Activated T-helper 2 cell treated with anti-CD3 and anti-CD28 coated beads, Interferon-gamma antibody, Interleukin-2, Interleukin-4, amounts not matched to agents 10 μg/mL and 5 μg/mL and 100 μg/mL, durations not matched to agents 14 hours and 24 hours and 36 hours (primary cell): Measurements from ENCODE around the gene SLC46A3. TPM values are rescaled to one million over a fixed set of nuclear protein-coding genes. Genes with fewer than 3 reads are reported as not detected.
A peak's percentile ranks its signal among the peaks of the same experiment; 100 is the strongest.

Source experiments
- DNase-seq: peaks from one replicate; pipeline ENCODE4 v3.0.0; 2021; ENCODE audit warnings: low spot score
- H3K27ac Mint-ChIP-seq: one replicate; pipeline ENCODE4 v1.8.0; 2021; ENCODE audit warnings: mixed read lengths
- H3K27me3 Mint-ChIP-seq: one replicate; pipeline ENCODE4 v1.8.0; 2021; ENCODE audit warnings: low read depth, mixed read lengths
- H3K36me3 Mint-ChIP-seq: one replicate; pipeline ENCODE4 v1.8.0; 2021; ENCODE audit warnings: low read depth, mixed read lengths
- H3K4me1 Mint-ChIP-seq: one replicate; pipeline ENCODE4 v1.8.0; 2021; ENCODE audit warnings: low read depth, mixed read lengths
- H3K4me3 Mint-ChIP-seq: one replicate; pipeline ENCODE4 v1.8.0; 2021; ENCODE audit warnings: low read depth, mild to moderate bottlenecking, moderate library complexity, mixed read lengths
- H3K9me3 Mint-ChIP-seq: one replicate; pipeline ENCODE4 v1.8.0; 2021; ENCODE audit warnings: mixed read lengths
- intact Hi-C: fragments of 100-400 bp; cut with micrococcal nuclease; formaldehyde crosslinking; loops from one replicate; pipeline ENCODE4 v1.15.1; 2023
- total RNA-seq: library from RNA; stranded (reverse); gene quantifications from 2 replicates; pipeline ENCODE4 v1.2.3, GENCODE V29; 2022

The SLC46A3 gene
- total RNA-seq, 1 donor from 2014 or later: 3.1 TPM

- Mint-ChIP-seq H3K9me3 (no peaks in the 10 kb centered on the region), H3K27me3 (peaks cover 14% of the 10 kb centered on the region), H3K36me3 (no peaks in the 10 kb centered on the region), H3K27ac (no peak overlapping the region), H3K4me3 (no peak overlapping the region), H3K4me1 (peaks cover 6% of the 10 kb centered on the region)
- intact Hi-C loops: no loop called here
- no peak for DNase-seq
Measured at GRCh38 chr13:28723806-28724205, 5.0 kb upstream of the SLC46A3 start.

GRCh38 chr13:28719227-28720055 lies 671 bp upstream of the SLC46A3 start:
- Mint-ChIP-seq H3K36me3 (peaks cover 10% of the 10 kb centered on the region), H3K4me3 (peak overlapping the region; percentile 92), H3K9me3 (no peaks in the 10 kb centered on the region), H3K27ac (peak overlapping the region; percentile 23), H3K27me3 (peaks cover 4% of the 10 kb centered on the region), H3K4me1 (peaks cover 26% of the 10 kb centered on the region)
- intact Hi-C loops: loop anchor here (2.0 to 5.0 kb wide), 2 partner anchors 61 to 582 kb away; partner anchors contain the start of genes PAN3 and POMP
- no peak for DNase-seq

GRCh38 chr13:28718196-28718542 lies 601 bp downstream of the SLC46A3 start:
- Mint-ChIP-seq H3K9me3 (no peaks in the 10 kb centered on the region), H3K36me3 (peaks cover 14% of the 10 kb centered on the region), H3K27ac (peak overlapping the region; percentile 60), H3K4me1 (peaks cover 26% of the 10 kb centered on the region), H3K4me3 (peak overlapping the region; percentile 92), H3K27me3 (peaks cover 4% of the 10 kb centered on the region)
- intact Hi-C loops: loop anchor here (2.0 to 5.0 kb wide), 2 partner anchors 59 to 581 kb away; partner anchors contain the start of genes PAN3 and POMP
- DNase-seq: no peak

GRCh38 chr13:28717170-28717569 lies 1.6 kb downstream of the SLC46A3 start:
- H3K4me1 Mint-ChIP-seq: peaks cover 26% of the 10 kb centered on the region
- peaks cover 17% of the 10 kb centered on the region for H3K36me3 Mint-ChIP-seq
- no peak overlapping the region for H3K27ac Mint-ChIP-seq
- peaks cover 3% of the 10 kb centered on the region for H3K27me3 Mint-ChIP-seq
- no peak for DNase-seq
- no peaks in the 10 kb centered on the region for H3K9me3 Mint-ChIP-seq
- H3K4me3 Mint-ChIP-seq: peak overlapping the region; percentile 92
- intact Hi-C loops: loop anchor here (5.0 kb wide), 1 partner anchor 580 kb away; the partner anchor contains the start of gene PAN3

GRCh38 chr13:28716511-28716910 lies 2.3 kb downstream of the SLC46A3 start:
- no peaks in the 10 kb centered on the region for H3K27me3 Mint-ChIP-seq

GRCh38 chr13:28714651-28715050 lies 4.1 kb downstream of the SLC46A3 start:
- Mint-ChIP-seq H3K4me1 (peaks cover 26% of the 10 kb centered on the region), H3K27me3 (no peaks in the 10 kb centered on the region), H3K27ac (no peak overlapping the region), H3K4me3 (no peak overlapping the region), H3K36me3 (peaks cover 22% of the 10 kb centered on the region), H3K9me3 (no peaks in the 10 kb centered on the region)
- DNase-seq: no peak
- intact Hi-C loops: loop anchor here (5.0 kb wide), 1 partner anchor 577 kb away; the partner anchor contains the start of gene PAN3

More at GRCh38 chr13:28716511-28716910, 2.3 kb downstream of the SLC46A3 start:
- no peak overlapping the region for H3K27ac Mint-ChIP-seq
- H3K9me3 Mint-ChIP-seq: no peaks in the 10 kb centered on the region
- intact Hi-C loops: loop anchor here (5.0 kb wide), 1 partner anchor 579 kb away; the partner anchor contains the start of gene PAN3
- H3K4me3 Mint-ChIP-seq: no peak overlapping the region
- H3K36me3 Mint-ChIP-seq: peaks cover 17% of the 10 kb centered on the region
- peaks cover 26% of the 10 kb centered on the region for H3K4me1 Mint-ChIP-seq
- no peak for DNase-seq

- intact Hi-C loops: no loop called here
- Mint-ChIP-seq H3K27ac (no peak overlapping the region), H3K36me3 (peaks cover 27% of the 10 kb centered on the region), H3K4me3 (no peak overlapping the region), H3K9me3 (no peaks in the 10 kb centered on the region), H3K4me1 (peaks cover 14% of the 10 kb centered on the region), H3K27me3 (no peaks in the 10 kb centered on the region)
- DNase-seq: no peak
Measured at GRCh38 chr13:28710161-28710560, 8.6 kb downstream of the SLC46A3 start.

GRCh38 chr13:28707629-28708427 lies 10.9 kb downstream of the SLC46A3 start:
- no peak for DNase-seq
- H3K9me3 Mint-ChIP-seq: no peaks in the 10 kb centered on the region
- no peak overlapping the region for H3K4me3 Mint-ChIP-seq
- peaks cover 10% of the 10 kb centered on the region for H3K4me1 Mint-ChIP-seq
- H3K27me3 Mint-ChIP-seq: no peaks in the 10 kb centered on the region
- H3K27ac Mint-ChIP-seq: peak overlapping the region; percentile 15
- peaks cover 24% of the 10 kb centered on the region for H3K36me3 Mint-ChIP-seq
- intact Hi-C loops: no loop called here

- DNase-seq: no peak
- Mint-ChIP-seq H3K9me3 (no peaks in the 10 kb centered on the region), H3K27me3 (no peaks in the 10 kb centered on the region), H3K36me3 (peaks cover 31% of the 10 kb centered on the region), H3K4me1 (peaks cover 10% of the 10 kb centered on the region), H3K27ac (no peak overlapping the region), H3K4me3 (no peak overlapping the region)
- intact Hi-C loops: no loop called here
Measured at GRCh38 chr13:28705461-28706083, 13.2 kb downstream of the SLC46A3 start.

GRCh38 chr13:28704919-28705318 lies 13.9 kb downstream of the SLC46A3 start:
- Mint-ChIP-seq H3K4me1 (peaks cover 10% of the 10 kb centered on the region), H3K4me3 (no peak overlapping the region), H3K27ac (no peak overlapping the region), H3K27me3 (no peaks in the 10 kb centered on the region), H3K9me3 (no peaks in the 10 kb centered on the region), H3K36me3 (peaks cover 32% of the 10 kb centered on the region)
- intact Hi-C loops: no loop called here
- DNase-seq: no peak

GRCh38 chr13:28704282-28704681 lies 14.5 kb downstream of the SLC46A3 start:
- H3K36me3 Mint-ChIP-seq: peaks cover 31% of the 10 kb centered on the region

GRCh38 chr13:28699246-28699645 lies 19.5 kb downstream of the SLC46A3 start:
- Mint-ChIP-seq H3K27me3 (peaks cover 6% of the 10 kb centered on the region), H3K27ac (no peak overlapping the region), H3K36me3 (peaks cover 25% of the 10 kb centered on the region), H3K9me3 (no peaks in the 10 kb centered on the region), H3K4me3 (no peak overlapping the region), H3K4me1 (no peaks in the 10 kb centered on the region)
- DNase-seq: no peak
- intact Hi-C loops: no loop called here

More at GRCh38 chr13:28704282-28704681, 14.5 kb downstream of the SLC46A3 start:
- Mint-ChIP-seq H3K4me3 (no peak overlapping the region), H3K9me3 (no peaks in the 10 kb centered on the region), H3K4me1 (peaks cover 10% of the 10 kb centered on the region), H3K27ac (no peak overlapping the region), H3K27me3 (no peaks in the 10 kb centered on the region)
- DNase-seq: no peak
- intact Hi-C loops: no loop called here
